DMS53 treated with DMSO at 0.1 percent for 48 hours (cell line): ENCODE measurements around the gene IL26.

ENCODE experiments used
- DNase-seq: peaks from one replicate; lab custom pipeline; 2025; ENCODE audit not compliant: unreplicated experiment; lab: John Stamatoyannopoulos, UW

IL26 gene

GRCh38 chr12:68159681-68160304 is 65.8 kb downstream of the IL26 start, which contains the start of gene IFNG:
Gene IFNG (minus strand): TSS chr12:68159740. CDS start chr12:68159615, 125 bp downstream.
- DNase-seq = no peak

- peak; percentile 17 for DNase-seq
Observed at GRCh38 chr12:68158432-68158831, 67.2 kb downstream of the IL26 start.

- DNase-seq = no peak
Observed at GRCh38 chr12:68157380-68157779, 68.2 kb downstream of the IL26 start.

GRCh38 chr12:68156636-68157035 is 69.0 kb downstream of the IL26 start:
- DNase-seq = no peak

- peak; percentile 42 for DNase-seq
Observed at GRCh38 chr12:68154779-68155178, 70.8 kb downstream of the IL26 start.
